Naive thymus-derived CD8-positive, alpha-beta T cell (primary cell): ENCODE data around the gene SUSD3. TPM values are rescaled to one million over a fixed set of nuclear protein-coding genes. Genes with fewer than 3 reads are reported as not detected.
A peak's percentile ranks its signal among the peaks of the same experiment; 100 is the strongest.

Experiments
- ATAC-seq, 2 donors: fragments of 150-1000 bp; cut with Tn5 transposase in 1 of 2; sonication (Bioruptor Pico), chemical (Tn5 transposase) in 1 of 2; 1 replicate in 1 of 2; 2 replicates in 1 of 2; pipeline ENCODE4 v1.10.0; 2021; ENCODE audit warnings: mild to moderate bottlenecking in 2 of 2, moderate library complexity in 2 of 2
- POLR2A ChIA-PET: fragments of 350-600 bp; sonication (Branson Sonifier 250); formaldehyde crosslinking; loops from one replicate; lab custom pipeline; 2021; ENCODE audit warnings: antibody characterized with exemption; lab: Charles Lee
- DNase-seq, 10 donors: peaks; one replicate each; pipeline versions ENCODE4 v3.0.0 to v3.0.0-alpha.2; 2020 to 2022
- H3K27ac Mint-ChIP-seq, 10 donors: one replicate each; pipeline ENCODE4 v1.8.0; 2020 to 2022; ENCODE audit warnings: mild to moderate bottlenecking in 10 of 10, mixed read lengths in 10 of 10, moderate library complexity in 4 of 10, inconsistent platforms in 1 of 10
- H3K27me3 Mint-ChIP-seq, 5 donors: one replicate each; pipeline ENCODE4 v1.8.0; 2021 to 2022; ENCODE audit warnings: mixed read lengths in 5 of 5
- H3K36me3 Mint-ChIP-seq, 3 donors: one replicate each; pipeline ENCODE4 v1.8.0; 2020 to 2022; ENCODE audit warnings: mixed read lengths in 3 of 3, mild to moderate bottlenecking in 2 of 3, inconsistent platforms in 1 of 3
- H3K4me1 Mint-ChIP-seq, 4 donors: one replicate each; pipeline ENCODE4 v1.8.0; 2021 to 2022; ENCODE audit warnings: mixed read lengths in 4 of 4
- H3K4me3 Mint-ChIP-seq, 10 donors: one replicate each; pipeline ENCODE4 v1.8.0; 2020 to 2022; ENCODE audit warnings: mild to moderate bottlenecking in 10 of 10, mixed read lengths in 10 of 10, moderate library complexity in 6 of 10, inconsistent platforms in 1 of 10
- H3K9me3 Mint-ChIP-seq, 9 donors: one replicate each; pipeline ENCODE4 v1.8.0; 2020 to 2022; ENCODE audit warnings: mixed read lengths in 9 of 9, mild to moderate bottlenecking in 3 of 9, inconsistent platforms in 1 of 9, moderate library complexity in 1 of 9
- polyA plus RNA-seq, 3 donors: library from polyadenylated mRNA; unstranded; fragments of 300-500 nt; fragmentation: Illumina TruSeq; gene quantifications; one replicate each; pipeline ENCODE4 v1.2.3, GENCODE V29; 2021
- total RNA-seq, 8 experiments: library from RNA in 2 of 8; stranded (reverse) in 2 of 8; gene quantifications; one replicate each; pipeline ENCODE4 v1.2.3 and lab custom pipeline; 2021 to 2026

The SUSD3 gene
- total and polyA plus RNA-seq, 5 experiments from 2014 or later = 62.1 to 208 (median 86.7) TPM

DNA sequence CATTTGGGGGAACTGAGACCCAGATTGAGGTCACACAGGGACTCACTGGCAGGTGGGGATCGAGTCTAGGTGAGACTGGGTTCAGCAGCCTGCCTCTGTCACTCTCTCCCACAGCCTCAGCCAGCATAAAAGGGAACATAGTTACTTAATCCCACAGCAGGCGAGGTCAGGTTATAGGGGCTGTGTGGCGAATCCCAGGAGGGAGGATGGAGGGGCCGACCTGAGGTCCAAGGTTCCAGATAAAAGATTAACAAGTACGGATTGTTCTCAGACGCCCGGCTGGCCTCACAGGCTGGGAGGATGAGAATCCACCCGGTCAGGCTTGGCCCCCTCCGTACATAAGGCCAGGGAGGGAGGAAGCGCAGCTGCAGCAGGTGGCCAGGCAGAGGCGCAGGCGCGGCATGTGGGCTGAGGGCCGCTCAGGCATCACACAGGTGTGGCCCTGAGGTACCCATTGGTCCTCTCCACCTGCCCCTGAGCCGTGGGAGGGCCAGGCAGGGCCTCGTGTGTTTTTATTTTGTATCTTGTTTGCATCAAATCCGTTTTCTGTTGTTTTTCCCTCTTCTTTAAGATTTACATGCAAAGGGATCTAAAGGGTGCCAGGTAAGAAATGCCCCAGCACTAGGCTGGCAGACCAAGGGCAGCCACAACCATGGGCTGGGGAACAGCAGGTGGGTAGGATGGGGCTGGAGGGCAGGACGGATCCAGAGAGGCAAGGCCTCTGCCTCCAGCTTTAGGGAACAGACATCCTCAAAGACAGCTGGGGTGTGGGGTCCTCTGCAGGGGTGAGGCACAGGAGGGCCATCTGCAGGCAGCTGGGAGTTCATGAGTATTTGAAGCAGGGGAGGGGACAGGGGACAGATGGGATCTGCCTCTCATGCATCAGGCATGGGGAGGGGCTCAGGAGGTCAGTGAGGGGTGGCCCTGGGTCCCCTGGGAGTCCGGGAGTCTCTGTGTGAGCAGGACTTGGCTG, 3.6 kb downstream of the SUSD3 start:
- no peak for ATAC-seq
- POLR2A ChIA-PET = interaction anchor here (0.8 to 23.1 kb wide), 13 partner anchors 9 to 505 kb away, joined by 3 to 608 read pairs (median 12); partner anchors contain the start of gene CARD19
- Mint-ChIP-seq H3K27me3 (no peaks in the 10 kb centered on the region), H3K36me3 (peaks cover 2 to 11% (median 3%) of the 10 kb centered on the region in 3 donors), H3K27ac (peak overlapping the region; percentile 93 to 100 (median 100)), H3K4me3 (peak overlapping the region; percentile 85 to 96 (median 92)), H3K9me3 (no peaks in the 10 kb centered on the region), H3K4me1 (peaks cover 49 to 87% (median 81%) of the 10 kb centered on the region in 4 donors)
- peak in 4 of 10 donors; percentile 27 to 69 (median 30) for DNase-seq

DNA sequence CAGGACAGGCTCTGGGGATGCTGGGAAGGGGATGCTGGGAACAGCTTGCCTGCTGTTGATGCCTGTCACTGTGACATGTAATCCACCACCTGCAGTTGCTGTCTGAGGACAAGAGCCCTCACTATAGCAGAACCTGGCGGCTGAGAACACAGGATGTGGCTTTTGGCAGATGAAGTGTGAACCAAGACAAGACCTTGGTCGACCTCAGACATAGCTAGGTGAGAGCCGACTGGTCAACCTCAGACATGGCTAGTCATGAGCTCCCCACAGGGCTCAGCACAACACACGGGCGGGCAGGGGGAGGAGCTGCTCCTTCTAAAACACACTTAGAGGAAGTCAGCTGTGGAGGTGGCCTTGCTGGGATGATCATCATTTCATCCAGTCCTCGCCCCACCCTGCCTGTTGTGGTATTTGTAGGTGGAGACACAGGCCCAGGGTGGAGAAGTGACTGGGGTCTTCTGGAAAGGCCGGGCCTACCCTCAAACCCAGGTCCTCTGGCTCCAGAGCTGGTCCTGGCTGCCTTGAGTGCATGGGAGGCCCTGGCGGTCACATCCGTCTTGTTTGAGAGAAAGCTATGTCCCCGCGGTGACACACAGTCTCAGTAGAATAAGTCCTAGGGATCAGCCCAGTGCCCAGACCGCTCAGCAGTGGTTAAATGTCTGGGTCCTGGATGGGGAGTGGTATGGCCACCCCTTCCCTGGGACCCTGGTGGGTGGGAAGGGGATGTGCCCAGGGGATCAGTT, 6.1 kb downstream of the SUSD3 start:
- peak; percentile 87 to 94 for ATAC-seq
- peaks cover 48 to 94% (median 90%) of the 10 kb centered on the region in 4 donors for H3K4me1 Mint-ChIP-seq
- DNase-seq = peak; percentile 57 to 96 (median 89)
- H3K27me3 Mint-ChIP-seq = no peaks in the 10 kb centered on the region
- POLR2A ChIA-PET = interaction anchor here (0.6 to 23.1 kb wide), 36 partner anchors 8 to 513 kb away, joined by 3 to 608 read pairs (median 7); partner anchors contain the start of genes CARD19, FGD3 and NINJ1
- peak overlapping the region; percentile 93 to 100 (median 100) for H3K27ac Mint-ChIP-seq
- peak overlapping the region; percentile 81 to 96 (median 89) for H3K4me3 Mint-ChIP-seq
- peaks cover 4 to 33% (median 8%) of the 10 kb centered on the region in 3 donors for H3K36me3 Mint-ChIP-seq
- no peaks in the 10 kb centered on the region for H3K9me3 Mint-ChIP-seq

DNA sequence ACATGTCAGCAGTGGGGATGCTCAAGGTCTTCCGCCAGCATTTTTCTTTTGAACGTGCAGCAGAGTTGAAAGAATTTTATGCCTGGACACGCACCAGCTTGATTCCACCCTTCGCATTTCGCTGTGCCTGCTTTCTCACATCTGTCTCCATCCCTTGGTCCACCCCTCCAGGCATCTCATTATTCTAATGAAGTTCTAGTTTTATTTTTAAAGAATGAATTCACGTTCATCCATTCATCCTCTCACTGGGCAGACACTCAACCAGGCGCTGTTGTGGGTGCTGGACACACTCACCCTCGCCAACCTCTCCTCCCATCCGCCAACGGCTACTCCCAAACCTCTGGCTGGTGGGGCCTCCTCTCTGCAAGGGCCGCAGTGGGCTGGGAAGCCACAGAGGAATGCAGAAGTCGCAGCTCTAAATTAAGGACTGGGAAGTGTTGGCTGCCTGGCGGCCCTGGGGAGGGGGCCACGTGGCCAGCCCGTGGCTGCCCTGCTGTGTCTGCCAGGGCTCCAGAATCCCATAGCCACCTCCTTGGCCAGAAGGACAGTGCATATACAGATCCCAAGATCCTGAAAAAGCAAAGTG, 6.7 kb downstream of the SUSD3 start:
- Mint-ChIP-seq H3K27ac (peak overlapping the region; percentile 93 to 100 (median 100)), H3K4me1 (peaks cover 46 to 94% (median 86%) of the 10 kb centered on the region in 4 donors), H3K4me3 (peak overlapping the region; percentile 81 to 96 (median 89)), H3K27me3 (no peaks in the 10 kb centered on the region), H3K9me3 (no peaks in the 10 kb centered on the region), H3K36me3 (peaks cover 4 to 39% (median 8%) of the 10 kb centered on the region in 3 donors)
- DNase-seq = peak in 1 of 10 donors; percentile 48
- no peak for ATAC-seq
- POLR2A ChIA-PET = interaction anchor here (0.7 to 23.1 kb wide), 26 partner anchors 7 to 512 kb away, joined by 3 to 608 read pairs (median 11); partner anchors contain the start of genes CARD19, FGD3 and NINJ1

DNA sequence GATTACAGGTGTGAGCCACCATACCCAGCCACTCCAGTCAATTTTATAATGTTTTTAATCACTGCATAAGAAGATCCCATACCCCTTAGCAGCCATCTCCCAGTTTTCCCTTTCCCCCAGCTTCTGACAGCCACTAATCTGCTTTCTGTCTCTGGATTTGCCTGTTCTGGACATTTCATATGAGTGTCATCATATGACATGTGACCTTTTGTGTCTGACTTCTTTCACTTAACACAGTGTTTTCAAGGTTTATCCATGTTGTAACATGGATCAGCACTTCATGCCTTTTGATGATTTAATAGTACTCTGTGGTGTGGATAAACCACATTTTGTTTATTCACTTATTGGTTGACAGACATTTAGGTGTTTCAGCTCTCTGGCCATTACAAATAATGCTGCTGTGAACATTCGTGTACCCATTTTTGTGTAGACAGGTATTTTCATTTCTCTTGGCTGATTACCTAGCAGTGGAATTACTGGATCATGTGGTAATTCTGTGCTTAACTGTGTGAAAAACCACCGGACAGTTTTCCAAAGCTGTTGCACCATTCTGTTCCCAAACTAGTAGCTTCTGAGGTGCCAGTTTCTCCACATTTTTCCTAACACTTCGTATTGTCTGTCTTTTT, 8.6 kb downstream of the SUSD3 start:
- H3K36me3 Mint-ChIP-seq = peaks cover 4 to 51% (median 11%) of the 10 kb centered on the region in 3 donors
- no peaks in the 10 kb centered on the region for H3K9me3 Mint-ChIP-seq

DNA sequence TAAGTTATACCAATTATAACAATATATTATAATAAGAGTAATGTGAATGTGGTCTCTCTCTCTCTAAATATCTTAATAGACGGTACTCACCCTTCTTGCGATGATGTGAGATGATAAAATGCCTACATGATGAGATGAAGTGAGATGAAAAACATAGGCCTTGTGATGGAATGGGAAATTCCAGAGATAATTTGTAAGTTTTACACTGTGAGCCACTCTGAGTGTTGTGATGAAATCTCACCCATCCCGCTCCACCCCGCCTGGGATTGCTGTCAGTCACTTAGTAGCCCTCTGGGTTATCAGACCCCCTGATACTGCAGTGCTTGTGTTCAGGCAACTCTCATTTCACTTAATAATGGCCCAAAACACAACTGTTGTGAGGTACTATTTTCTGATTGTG, 10.5 kb downstream of the SUSD3 start:
- peak overlapping the region in 9 of 10 donors; percentile 58 to 100 (median 84) for H3K27ac Mint-ChIP-seq
- no peak for ATAC-seq
- POLR2A ChIA-PET = interaction anchor here (0.7 to 10.4 kb wide), 2 partner anchors 24 to 30 kb away, joined by 3 to 221 read pairs; partner anchors contain the start of gene CARD19

More for the DNA sequence above, 8.6 kb downstream of the SUSD3 start:
- DNase-seq (peak in 1 of 10 donors; percentile 28), ATAC-seq (no peak)
- peaks cover 43 to 93% (median 82%) of the 10 kb centered on the region in 4 donors for H3K4me1 Mint-ChIP-seq
- peak overlapping the region; percentile 70 to 100 (median 88) for H3K27ac Mint-ChIP-seq
- peak overlapping the region in 9 of 10 donors; percentile 3 to 85 (median 35) for H3K4me3 Mint-ChIP-seq
- no peaks in the 10 kb centered on the region for H3K27me3 Mint-ChIP-seq
- POLR2A ChIA-PET = interaction anchor here (0.6 to 23.1 kb wide), 13 partner anchors 8 to 630 kb away, joined by 3 to 608 read pairs (median 47); partner anchors contain the start of gene CARD19

DNA sequence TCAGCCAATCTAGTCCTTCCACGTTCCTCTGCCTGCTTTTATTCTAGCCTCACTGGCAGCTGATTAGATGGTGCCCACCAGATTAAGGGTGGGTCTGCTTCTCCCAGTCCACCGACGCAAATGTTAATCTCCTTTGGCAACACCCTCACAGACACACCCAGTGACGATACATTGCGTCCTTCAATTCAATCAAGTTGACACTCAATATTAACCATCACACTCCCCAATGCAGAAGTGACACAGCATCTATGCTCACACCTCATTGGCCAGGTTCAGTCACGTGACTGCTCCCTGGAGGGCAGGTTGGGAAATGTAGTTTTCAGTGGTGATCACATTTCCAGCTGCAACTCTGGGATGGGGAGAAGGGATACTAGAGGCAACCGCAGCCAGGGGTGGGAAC, 13.0 kb downstream of the SUSD3 start:
- DNase-seq = no peak
- Mint-ChIP-seq H3K27ac (peak overlapping the region in 8 of 10 donors; percentile 28 to 93 (median 86)), H3K27me3 (no peaks in the 10 kb centered on the region), H3K9me3 (no peaks in the 10 kb centered on the region), H3K4me1 (peaks cover 28 to 90% (median 75%) of the 10 kb centered on the region in 4 donors), H3K4me3 (peak overlapping the region in 3 of 10 donors; percentile 15 to 37 (median 29)), H3K36me3 (peaks cover 4 to 56% (median 14%) of the 10 kb centered on the region in 3 donors)
- ATAC-seq = peak in 1 of 2 donors; percentile 36
- POLR2A ChIA-PET = interaction anchor here (0.6 to 3.2 kb wide), 10 partner anchors 8 to 383 kb away, joined by 3 to 20 read pairs (median 5); partner anchors contain the start of gene CARD19

More for the DNA sequence above, 10.5 kb downstream of the SUSD3 start:
- H3K36me3 Mint-ChIP-seq = peaks cover 4 to 54% (median 11%) of the 10 kb centered on the region in 3 donors
- no peaks in the 10 kb centered on the region for H3K9me3 Mint-ChIP-seq
- H3K27me3 Mint-ChIP-seq = no peaks in the 10 kb centered on the region
- H3K4me1 Mint-ChIP-seq = peaks cover 43 to 92% (median 82%) of the 10 kb centered on the region in 4 donors
- peak overlapping the region in 2 of 10 donors; percentile 29 to 36 for H3K4me3 Mint-ChIP-seq
- peak in 1 of 10 donors; percentile 6 for DNase-seq

DNA sequence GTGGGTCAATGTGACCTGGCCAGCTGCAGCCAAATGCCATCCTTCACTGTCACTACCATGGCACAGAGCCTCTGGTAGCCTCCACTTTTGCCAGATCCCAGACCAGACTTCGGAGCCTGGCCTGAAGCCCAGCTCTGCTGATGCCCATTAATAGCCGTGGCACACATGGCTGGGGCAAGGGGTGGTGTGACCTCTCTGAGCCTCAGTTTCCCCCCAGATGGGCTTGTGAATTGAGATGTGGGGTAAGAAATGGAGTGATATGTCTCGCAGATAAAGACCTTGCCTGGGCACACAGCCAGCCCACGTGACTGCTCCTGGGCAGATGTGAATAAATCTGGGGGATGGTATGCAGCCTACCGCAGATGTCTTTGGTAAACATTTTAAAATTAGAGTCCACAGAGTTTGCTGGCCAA, 13.9 kb downstream of the SUSD3 start:
- H3K27ac Mint-ChIP-seq = peak overlapping the region; percentile 73 to 93 (median 88)
- DNase-seq = no peak
- peaks cover 0 to 59% (median 12%) of the 10 kb centered on the region in 3 donors for H3K36me3 Mint-ChIP-seq
- H3K4me3 Mint-ChIP-seq = peak overlapping the region; percentile 6 to 74 (median 64)
- H3K9me3 Mint-ChIP-seq = no peaks in the 10 kb centered on the region
- H3K4me1 Mint-ChIP-seq = peaks cover 27 to 92% (median 75%) of the 10 kb centered on the region in 4 donors
- POLR2A ChIA-PET = interaction anchor here (0.6 to 3.2 kb wide), 11 partner anchors 9 to 382 kb away, joined by 3 to 20 read pairs (median 3); partner anchors contain the start of gene CARD19
- no peaks in the 10 kb centered on the region for H3K27me3 Mint-ChIP-seq
- peak; percentile 49 to 55 for ATAC-seq

DNA sequence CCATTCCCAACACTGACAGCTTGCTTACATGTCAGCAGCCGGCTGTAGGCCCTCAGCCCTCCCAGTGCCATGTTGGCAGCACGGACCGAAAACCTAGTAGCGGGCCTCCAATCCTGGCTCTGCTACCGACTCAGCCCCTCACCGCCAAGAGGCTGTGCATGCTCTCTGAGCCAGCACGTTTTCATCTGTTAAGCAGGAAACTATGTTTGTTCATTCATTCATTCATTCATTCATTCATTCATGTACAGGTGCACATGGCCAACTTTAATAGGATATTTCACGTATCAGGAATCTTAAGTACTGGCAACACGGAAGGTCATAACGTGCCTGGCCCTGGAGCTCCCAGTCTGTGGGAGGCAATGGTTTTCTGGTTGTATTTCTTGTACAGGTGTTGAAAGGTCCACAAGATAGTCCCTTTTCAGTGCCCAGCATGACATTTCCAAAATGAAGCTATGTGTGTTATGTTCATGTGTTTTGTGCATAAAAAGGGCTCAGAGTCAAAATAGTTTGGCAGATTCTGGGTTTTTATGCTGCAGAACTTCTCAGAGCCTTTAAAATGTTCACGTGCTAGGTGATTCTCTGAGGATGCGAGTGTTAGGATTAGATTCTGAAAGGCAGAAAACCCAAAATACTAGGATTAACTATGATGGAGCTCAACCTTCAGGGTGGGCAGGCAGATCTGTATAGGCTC, 17.7 kb downstream of the SUSD3 start:
- Mint-ChIP-seq H3K27me3 (no peaks in the 10 kb centered on the region), H3K9me3 (no peaks in the 10 kb centered on the region), H3K27ac (peak overlapping the region in 8 of 10 donors; percentile 15 to 88 (median 55)), H3K4me3 (no peak overlapping the region), H3K4me1 (peaks cover 23 to 75% (median 54%) of the 10 kb centered on the region in 4 donors), H3K36me3 (peaks cover 0 to 58% (median 13%) of the 10 kb centered on the region in 3 donors)
- ATAC-seq (no peak), DNase-seq (no peak)
- POLR2A ChIA-PET = interaction anchor here (1.2 to 6.8 kb wide), 5 partner anchors 9 to 16 kb away, joined by 3 to 47 read pairs (median 7); no protein-coding TSS in a partner anchor

DNA sequence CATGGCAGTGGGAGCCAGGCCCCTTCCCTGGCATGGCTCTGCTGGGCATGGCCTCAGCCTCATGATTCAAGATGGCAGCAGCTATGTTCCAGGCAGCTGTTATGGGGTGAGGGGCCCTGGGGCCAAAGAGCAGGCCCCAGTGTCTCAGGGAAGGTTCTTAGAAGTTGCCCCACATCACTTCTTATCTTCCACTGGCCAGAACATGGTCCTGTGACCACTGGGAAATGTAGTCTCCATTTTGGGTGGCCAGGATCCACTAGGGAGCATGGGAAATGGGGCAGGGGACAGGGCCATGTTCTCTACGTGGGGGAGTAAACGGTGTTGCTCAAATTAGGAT, 18.3 kb downstream of the SUSD3 start:
- Mint-ChIP-seq H3K27me3 (no peaks in the 10 kb centered on the region), H3K27ac (peak overlapping the region in 6 of 10 donors; percentile 30 to 88 (median 55)), H3K4me1 (peaks cover 19 to 75% (median 50%) of the 10 kb centered on the region in 4 donors), H3K4me3 (no peak overlapping the region), H3K36me3 (peaks cover 0 to 59% (median 10%) of the 10 kb centered on the region in 3 donors), H3K9me3 (no peaks in the 10 kb centered on the region)
- ATAC-seq (no peak), DNase-seq (peak in 1 of 10 donors; percentile 9)
- POLR2A ChIA-PET = interaction anchor here (1.2 to 6.8 kb wide), 4 partner anchors 8 to 15 kb away, joined by 3 to 47 read pairs (median 6); no protein-coding TSS in a partner anchor

DNA sequence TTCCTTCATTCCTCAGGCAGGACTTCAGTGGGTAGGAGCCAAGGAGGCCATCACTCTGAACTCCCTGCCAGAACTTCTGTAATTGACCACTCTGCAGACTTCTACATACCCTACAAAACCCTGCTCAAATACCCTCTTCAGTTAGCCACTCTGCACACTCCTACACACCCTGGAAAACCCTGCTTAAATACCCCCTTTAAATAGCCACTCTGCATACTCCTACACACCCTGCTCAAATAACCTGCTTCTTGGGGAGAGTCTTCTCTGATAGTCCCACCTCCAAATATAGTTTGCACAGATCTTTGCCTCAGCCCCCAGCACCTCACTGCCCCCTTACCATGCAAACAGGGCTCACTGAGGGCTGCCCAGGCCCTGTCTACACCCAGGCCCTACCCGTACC, 18.9 kb downstream of the SUSD3 start:
- Mint-ChIP-seq H3K27ac (peak overlapping the region; percentile 6 to 93 (median 56)), H3K4me3 (no peak overlapping the region), H3K36me3 (peaks cover 0 to 65% (median 10%) of the 10 kb centered on the region in 3 donors), H3K9me3 (no peaks in the 10 kb centered on the region), H3K4me1 (peaks cover 19 to 72% (median 46%) of the 10 kb centered on the region in 4 donors), H3K27me3 (no peaks in the 10 kb centered on the region)
- POLR2A ChIA-PET = interaction anchor here (1.1 to 6.8 kb wide), 2 partner anchors 12 kb away, joined by 4 to 47 read pairs; no protein-coding TSS in a partner anchor
- no peak for ATAC-seq
- DNase-seq = no peak
